RWPE2 (cell line): ENCODE results near the gene UNC119.

ENCODE experiments used
- ATAC-seq: fragments of 200-7000 bp; cut with Tn5 transposase; 3 replicates; pipeline ENCODE4 v1.9.1; 2021; ENCODE audit warnings: low read depth
- DNase-seq: peaks from one replicate; pipeline ENCODE4 v3.0.0-alpha.2; 2020; ENCODE audit warnings: low spot score
- H3K27ac ChIP-seq: fragments of 450-650 bp; 2 replicates; pipeline ENCODE4 v1.5.1; 2017; ENCODE audit warnings: mild to moderate bottlenecking; ENCODE audit not compliant: poor library complexity, severe bottlenecking
- H3K27me3 ChIP-seq: fragments of 250-450 bp; sonication (Bioruptor Pico); 2 replicates; pipeline ENCODE4 v1.5.1; 2021; ENCODE audit warnings: mild to moderate bottlenecking, moderate library complexity; ENCODE audit not compliant: insufficient read depth, poor library complexity, severe bottlenecking
- H3K36me3 ChIP-seq: fragments of 250-450 bp; sonication (Bioruptor Pico); 2 replicates; pipeline ENCODE4 v1.5.1; 2020; ENCODE audit warnings: low read depth, mild to moderate bottlenecking, moderate library complexity
- H3K4me1 ChIP-seq: fragments of 250-450 bp; sonication (Bioruptor Pico); 2 replicates; pipeline ENCODE4 v1.5.1; 2021; ENCODE audit warnings: mild to moderate bottlenecking, moderate library complexity; ENCODE audit not compliant: insufficient read depth, poor library complexity, severe bottlenecking
- H3K4me3 ChIP-seq: fragments of 250-450 bp; sonication (Bioruptor Pico); 2 replicates; pipeline ENCODE4 v1.5.1; 2021; ENCODE audit warnings: mild to moderate bottlenecking, moderate library complexity; ENCODE audit not compliant: severe bottlenecking
- H3K9me3 ChIP-seq: fragments of 250-450 bp; sonication (Bioruptor Pico); 2 replicates; pipeline ENCODE4 v1.5.1; 2021; ENCODE audit warnings: mild to moderate bottlenecking, moderate library complexity; ENCODE audit not compliant: severe bottlenecking
- TF ChIP-seq, protein P1 (sequence below): fragments of 450-650 bp; IDR thresholded peaks from one replicate; pipeline ENCODE4 v1.5.1; 2017; ENCODE audit warnings: mild to moderate bottlenecking, moderate library complexity; ENCODE audit not compliant: poor library complexity, severe bottlenecking

UNC119 gene

DNA sequence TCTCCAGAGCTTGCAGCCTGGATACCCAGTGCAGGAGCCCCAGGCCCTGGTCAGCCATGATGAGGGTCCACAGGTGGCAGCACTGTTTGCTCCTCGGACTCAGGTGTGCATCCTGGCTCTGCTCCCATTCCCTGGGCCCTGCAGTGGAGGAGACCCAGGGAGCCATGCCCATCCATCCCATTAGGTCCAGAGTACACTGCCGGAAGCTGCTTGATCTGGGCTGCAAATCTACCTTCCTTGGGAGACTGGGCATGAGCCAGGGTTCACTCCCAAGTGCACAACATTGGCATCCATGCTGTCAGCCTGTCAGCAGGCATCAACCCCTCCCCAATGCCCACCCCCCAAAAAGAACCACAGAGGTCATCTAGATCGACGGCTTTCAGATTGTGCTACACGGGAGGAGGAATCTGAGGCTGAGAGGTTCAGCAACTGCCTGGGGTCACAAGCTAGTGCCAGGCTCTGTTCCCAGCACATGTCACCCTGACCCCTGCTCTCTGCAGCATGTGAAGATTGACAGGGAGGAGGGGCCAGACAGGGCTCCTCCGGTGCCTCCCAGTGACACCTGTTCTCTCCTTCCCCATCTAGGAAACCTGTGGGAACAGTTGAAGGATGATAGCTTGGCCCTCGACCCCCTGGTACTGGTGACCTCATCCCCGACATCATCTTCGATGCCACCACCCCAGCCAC is 15.7 kb downstream of the UNC119 start:
- Histone ChIP-seq H3K27me3 (no peaks in the 10 kb centered on the region), H3K36me3 (no peaks in the 10 kb centered on the region), H3K4me3 (no peak overlapping the region), H3K4me1 (peaks cover 9% of the 10 kb centered on the region), H3K27ac (no peak overlapping the region), H3K9me3 (no peaks in the 10 kb centered on the region)
- DNase-seq (no peak), ATAC-seq (no peak)
- TF ChIP-seq, protein P1, sequence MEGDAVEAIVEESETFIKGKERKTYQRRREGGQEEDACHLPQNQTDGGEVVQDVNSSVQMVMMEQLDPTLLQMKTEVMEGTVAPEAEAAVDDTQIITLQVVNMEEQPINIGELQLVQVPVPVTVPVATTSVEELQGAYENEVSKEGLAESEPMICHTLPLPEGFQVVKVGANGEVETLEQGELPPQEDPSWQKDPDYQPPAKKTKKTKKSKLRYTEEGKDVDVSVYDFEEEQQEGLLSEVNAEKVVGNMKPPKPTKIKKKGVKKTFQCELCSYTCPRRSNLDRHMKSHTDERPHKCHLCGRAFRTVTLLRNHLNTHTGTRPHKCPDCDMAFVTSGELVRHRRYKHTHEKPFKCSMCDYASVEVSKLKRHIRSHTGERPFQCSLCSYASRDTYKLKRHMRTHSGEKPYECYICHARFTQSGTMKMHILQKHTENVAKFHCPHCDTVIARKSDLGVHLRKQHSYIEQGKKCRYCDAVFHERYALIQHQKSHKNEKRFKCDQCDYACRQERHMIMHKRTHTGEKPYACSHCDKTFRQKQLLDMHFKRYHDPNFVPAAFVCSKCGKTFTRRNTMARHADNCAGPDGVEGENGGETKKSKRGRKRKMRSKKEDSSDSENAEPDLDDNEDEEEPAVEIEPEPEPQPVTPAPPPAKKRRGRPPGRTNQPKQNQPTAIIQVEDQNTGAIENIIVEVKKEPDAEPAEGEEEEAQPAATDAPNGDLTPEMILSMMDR = no peak

DNA sequence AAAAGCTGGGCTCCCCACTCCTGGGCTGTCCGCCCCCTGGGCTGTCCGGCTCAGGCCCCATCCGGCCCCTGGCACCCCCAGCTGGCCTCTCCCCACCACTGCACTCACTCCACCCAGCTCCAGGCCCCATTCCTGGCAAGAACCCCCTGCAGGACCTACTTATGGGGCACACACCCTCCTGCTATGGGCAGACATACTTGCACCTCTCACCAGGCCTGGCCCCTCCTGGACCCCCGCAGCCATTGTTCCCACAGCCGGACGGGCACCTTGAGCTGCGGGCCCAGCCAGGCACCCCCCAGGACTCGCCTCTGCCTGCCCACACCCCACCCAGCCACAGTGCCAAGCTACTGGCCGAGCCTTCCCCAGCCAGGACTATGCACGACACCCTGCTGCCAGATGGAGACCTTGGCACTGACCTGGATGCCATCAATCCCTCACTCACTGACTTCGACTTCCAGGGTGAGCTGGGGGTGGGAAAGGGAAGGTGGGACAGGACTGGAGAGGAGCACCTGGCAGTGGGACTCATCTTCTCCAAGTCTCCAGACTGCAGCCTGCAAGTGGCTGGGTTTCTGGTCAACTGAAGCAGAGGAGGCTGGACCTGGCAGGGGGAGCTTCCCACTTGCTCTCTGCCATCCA is 17.6 kb downstream of the UNC119 start:
- Histone ChIP-seq H3K9me3 (no peaks in the 10 kb centered on the region), H3K27me3 (no peaks in the 10 kb centered on the region), H3K27ac (no peak overlapping the region), H3K4me3 (no peak overlapping the region), H3K4me1 (peaks cover 9% of the 10 kb centered on the region), H3K36me3 (no peaks in the 10 kb centered on the region)
- ATAC-seq = no peak
- no peak for DNase-seq
- TF ChIP-seq, protein P1 = no peak

DNA sequence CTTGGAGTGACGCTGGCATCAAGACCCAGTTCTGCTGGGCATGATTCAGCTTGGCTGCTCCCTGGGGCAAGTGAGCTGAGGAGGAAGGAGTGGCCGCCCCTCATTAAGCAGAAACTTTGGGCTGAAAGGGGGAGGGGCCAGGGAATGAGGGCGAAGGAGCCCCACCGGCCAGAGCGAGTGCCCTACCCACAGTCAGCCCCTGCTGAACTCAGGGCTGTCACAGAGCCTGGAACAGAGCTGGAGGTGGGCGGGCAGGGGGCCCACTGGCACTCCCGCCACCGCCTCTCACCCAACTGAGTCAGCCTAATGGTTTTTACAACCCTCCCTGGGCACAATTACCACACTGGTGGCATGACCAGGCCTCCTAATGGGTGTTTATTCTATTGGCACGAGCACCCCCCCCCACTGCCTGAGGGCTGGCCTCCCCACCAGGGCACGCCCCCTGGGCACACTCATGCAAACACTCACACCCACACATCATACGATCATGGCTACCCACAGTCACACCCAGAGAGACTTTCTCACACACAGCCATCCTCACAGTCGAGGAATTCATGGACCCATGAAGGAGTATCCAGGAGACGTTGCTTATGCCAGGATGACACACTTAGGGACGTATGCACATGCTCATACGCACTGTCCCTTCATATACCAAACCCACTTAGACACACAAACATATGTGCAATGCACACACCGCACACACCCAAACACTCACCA is 19.2 kb downstream of the UNC119 start:
- no peaks in the 10 kb centered on the region for H3K9me3 ChIP-seq
- H3K4me1 ChIP-seq = peaks cover 9% of the 10 kb centered on the region
- H3K27me3 ChIP-seq = no peaks in the 10 kb centered on the region
- no peak overlapping the region for H3K4me3 ChIP-seq
- H3K27ac ChIP-seq = no peak overlapping the region
- TF ChIP-seq, protein P1 = no peak
- H3K36me3 ChIP-seq = no peaks in the 10 kb centered on the region
- peak; percentile 56 for ATAC-seq
- no peak for DNase-seq

DNA sequence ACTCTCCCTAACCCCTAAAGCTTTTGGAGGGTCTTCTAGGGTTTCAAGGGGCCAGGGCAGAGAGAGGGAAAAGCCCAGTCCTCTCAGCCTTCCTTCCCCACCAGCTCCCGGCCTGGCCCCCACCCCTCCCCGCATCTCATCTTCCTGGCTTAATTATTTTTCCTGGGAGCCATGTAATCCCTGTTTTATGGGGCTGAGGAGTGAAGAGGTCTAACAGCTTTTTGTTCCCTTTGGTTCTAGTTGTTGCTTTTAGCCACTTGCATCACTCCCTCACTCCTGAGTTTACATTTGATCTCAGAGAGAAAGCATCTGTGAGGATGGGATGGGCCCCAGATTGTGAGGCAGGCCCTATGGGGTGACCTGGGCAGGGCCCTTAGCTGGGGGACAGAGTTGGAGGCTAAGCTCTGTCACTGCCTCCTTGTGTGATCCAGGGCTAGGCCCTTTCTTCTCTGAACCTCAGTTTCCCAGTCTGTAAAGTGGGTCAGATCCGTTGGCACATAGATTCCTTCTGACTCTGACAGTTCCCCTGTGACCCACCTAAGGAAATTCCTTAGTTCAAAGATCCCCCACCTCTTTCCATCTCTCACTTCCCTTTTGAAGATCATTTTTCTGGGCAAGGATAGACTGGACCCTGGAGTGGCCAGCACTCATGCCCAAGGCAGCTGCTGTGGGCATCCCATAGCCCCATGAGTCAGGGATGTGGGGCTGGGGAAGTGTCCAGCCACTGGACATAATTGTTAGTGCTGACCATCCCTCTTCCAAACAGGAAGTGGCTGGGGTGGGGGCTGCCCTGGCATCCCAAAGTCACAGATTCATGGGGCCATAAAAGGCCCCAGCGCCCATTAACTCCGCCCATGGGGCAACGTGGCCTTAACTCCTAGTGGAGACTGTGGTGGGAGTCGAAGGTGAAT is 20.1 kb downstream of the UNC119 start:
- H3K36me3 ChIP-seq = no peaks in the 10 kb centered on the region
- no peak overlapping the region for H3K4me3 ChIP-seq
- DNase-seq (no peak), ATAC-seq (no peak)
- H3K27ac ChIP-seq = no peak overlapping the region
- peaks cover 9% of the 10 kb centered on the region for H3K4me1 ChIP-seq
- TF ChIP-seq, protein P1 = no peak
- no peaks in the 10 kb centered on the region for H3K9me3 ChIP-seq
- H3K27me3 ChIP-seq = no peaks in the 10 kb centered on the region
